ENCODE results near the gene PIBF1. TPM values are rescaled to one million over a fixed set of nuclear protein-coding genes. Genes with fewer than 3 reads are reported as not detected.
"Not testable (repeated sequence)": the region's sequence is repeated elsewhere in the genome, so short reads cannot be mapped to it uniquely, and the experiment has no call there.

PIBF1 gene
- total RNA-seq, 1 donor: 25.7 TPM

DNA sequence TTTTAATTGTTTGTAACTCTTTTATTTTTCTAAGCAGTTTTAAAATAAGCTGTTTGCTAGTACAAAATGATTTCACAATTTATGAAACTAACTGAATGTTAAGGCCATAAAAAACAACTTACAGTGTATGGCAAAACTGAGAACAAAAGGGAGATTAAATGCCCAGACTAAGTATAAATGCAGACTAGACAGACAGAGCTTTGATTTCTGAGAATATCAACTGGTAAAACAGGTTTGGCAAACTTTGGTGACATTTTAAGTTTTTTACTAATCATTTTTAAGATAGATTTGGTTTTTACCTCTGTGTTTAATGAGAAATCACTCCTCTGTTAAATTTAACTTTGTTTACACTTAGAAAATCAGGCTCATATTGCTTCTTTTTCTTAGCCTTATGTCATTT, 149.4 kb downstream of the PIBF1 start:
- Histone ChIP-seq H3K9me3 (ENCODE audit: low read depth, low read length) (no peaks in the 10 kb centered on the region), H3K4me1 (ENCODE audit: insufficient read depth, low read length) (no peaks in the 10 kb centered on the region), H3K27me3 (ENCODE audit: insufficient read depth, low read length) (no peaks in the 10 kb centered on the region), H3K4me3 (ENCODE audit: low read length) (no peak overlapping the region)

DNA sequence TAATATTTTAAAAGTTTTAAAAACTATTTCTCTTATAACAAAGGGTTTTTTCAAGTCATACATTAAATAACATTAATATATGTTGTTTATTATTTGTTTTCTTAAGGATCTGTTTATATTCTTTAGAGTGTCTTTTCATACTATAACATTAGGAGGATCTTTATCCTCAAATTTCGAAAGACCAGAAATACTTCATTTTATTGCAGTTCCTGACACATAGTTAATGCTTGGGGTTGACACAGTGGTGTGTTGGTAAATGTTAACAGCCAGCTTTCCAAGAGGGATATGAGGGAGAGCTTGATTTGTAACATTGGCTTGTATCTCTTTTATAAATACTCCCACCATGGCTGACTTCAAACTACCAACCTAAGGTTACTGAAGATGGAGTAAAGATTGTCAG, 150.3 kb downstream of the PIBF1 start:
- Histone ChIP-seq H3K9me3 (ENCODE audit: low read depth, low read length) (no peaks in the 10 kb centered on the region), H3K4me1 (ENCODE audit: insufficient read depth, low read length) (no peaks in the 10 kb centered on the region), H3K27me3 (ENCODE audit: insufficient read depth, low read length) (no peaks in the 10 kb centered on the region), H3K4me3 (ENCODE audit: low read length) (no peak overlapping the region)

DNA sequence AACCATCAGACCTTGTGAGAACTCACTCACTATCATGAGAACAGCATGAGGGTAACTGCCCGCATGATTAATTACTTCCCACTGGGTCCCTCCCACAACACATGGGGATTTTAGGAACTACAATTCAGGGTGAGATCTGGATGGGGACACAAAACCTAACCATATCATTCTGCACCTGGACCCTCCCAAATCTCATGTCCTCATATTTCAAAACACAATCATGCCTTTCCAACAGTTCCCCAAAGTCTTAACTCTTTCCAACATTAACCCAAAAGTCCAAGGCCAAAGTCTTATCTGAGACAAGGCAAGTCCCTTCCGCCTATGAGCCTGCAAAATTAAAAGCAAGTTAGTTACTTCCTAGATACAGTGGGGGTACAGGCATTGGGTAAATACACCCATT, 164.3 kb downstream of the PIBF1 start:
- not testable (repeated sequence) for H3K4me3 ChIP-seq (ENCODE audit: low read length); H3K27me3 ChIP-seq (ENCODE audit: insufficient read depth, low read length); H3K4me1 ChIP-seq (ENCODE audit: insufficient read depth, low read length); H3K9me3 ChIP-seq (ENCODE audit: low read depth, low read length)

DNA sequence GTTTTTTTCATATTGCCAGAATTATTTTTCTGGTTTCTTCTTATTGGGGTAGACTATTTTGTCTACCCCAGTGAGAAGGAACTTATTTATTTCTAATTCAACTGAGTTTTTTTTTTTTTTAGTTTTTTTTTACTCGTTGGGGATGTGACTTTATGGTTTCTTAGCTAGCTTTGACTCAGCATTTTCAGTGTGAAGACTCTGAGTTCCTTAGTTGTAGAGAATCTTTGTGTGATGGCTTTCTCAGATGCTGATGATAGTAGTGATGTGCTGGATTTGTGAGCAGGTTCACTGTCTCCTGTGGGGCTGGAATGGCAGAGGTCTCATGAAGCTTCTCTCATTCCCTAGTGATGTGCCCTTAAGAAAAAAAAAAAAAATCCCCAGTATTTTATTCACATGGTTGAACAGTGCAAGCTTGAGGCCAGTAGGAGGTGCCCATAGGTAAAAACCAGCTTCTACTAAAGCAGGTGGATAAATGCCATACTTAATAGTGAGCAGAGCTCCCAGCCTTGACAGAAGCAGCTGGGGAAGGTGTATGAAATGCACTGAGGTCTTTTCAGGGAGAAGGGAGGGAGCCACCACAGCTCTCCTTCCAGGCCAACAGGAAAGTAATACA, 170.7 kb downstream of the PIBF1 start:
- H3K9me3 ChIP-seq (ENCODE audit: low read depth, low read length): no peaks in the 10 kb centered on the region
- H3K27me3 ChIP-seq (ENCODE audit: insufficient read depth, low read length): no peaks in the 10 kb centered on the region
- no peak overlapping the region for H3K4me3 ChIP-seq (ENCODE audit: low read length)
- no peaks in the 10 kb centered on the region for H3K4me1 ChIP-seq (ENCODE audit: insufficient read depth, low read length)

DNA sequence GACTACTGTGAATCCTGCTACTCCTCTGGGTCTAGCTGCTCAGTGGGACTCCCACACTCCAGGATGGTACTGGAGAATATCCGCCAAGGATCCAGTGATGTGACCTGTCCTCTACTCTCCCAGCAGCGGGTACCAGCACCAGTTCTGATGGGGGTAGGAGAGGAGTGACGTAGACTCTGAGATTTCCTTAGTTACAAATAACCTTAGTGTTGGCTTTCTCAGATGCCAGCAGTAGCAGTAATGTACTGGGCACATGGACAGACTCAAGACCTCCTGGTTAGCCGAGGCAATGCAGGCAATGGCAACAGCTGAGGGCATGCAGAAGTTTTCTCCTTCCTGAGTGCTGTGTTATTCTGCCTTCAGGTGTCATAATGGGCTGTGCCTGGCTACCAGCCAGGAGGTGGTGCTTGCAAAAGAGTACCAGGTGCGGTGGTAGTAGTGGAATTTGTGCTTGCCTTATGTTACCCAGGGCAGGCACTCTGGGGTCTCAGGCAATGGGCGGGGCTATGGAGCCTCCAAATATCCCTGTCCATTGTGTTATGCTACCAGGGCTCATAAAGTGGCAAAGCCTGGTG, 171.5 kb downstream of the PIBF1 start:
- Histone ChIP-seq H3K9me3 (ENCODE audit: low read depth, low read length) (no peaks in the 10 kb centered on the region), H3K4me3 (ENCODE audit: low read length) (no peak overlapping the region)

DNA sequence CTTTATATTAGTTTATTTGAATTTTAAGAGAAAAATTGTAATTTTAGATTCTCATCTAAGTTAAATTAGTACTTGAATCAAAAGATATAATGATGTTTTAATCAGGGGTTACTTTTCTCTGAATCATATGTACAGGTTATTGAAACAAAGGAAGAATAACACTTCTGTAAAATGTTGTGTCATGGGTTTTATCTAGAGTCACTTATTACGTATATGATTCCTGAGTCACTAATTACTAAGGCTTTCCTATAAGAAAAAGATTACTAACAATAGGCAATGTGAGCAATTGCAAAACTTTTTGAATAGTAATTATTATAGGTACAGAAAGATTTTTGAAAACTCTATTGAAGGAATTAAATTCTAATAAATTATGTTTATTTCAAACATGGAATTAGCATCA, 177.7 kb downstream of the PIBF1 start:
- Histone ChIP-seq H3K9me3 (ENCODE audit: low read depth, low read length) (no peaks in the 10 kb centered on the region), H3K4me3 (ENCODE audit: low read length) (no peak overlapping the region), H3K27me3 (ENCODE audit: insufficient read depth, low read length) (no peaks in the 10 kb centered on the region), H3K4me1 (ENCODE audit: insufficient read depth, low read length) (no peaks in the 10 kb centered on the region)

More for the DNA sequence above, 171.5 kb downstream of the PIBF1 start:
- Histone ChIP-seq H3K27me3 (ENCODE audit: insufficient read depth, low read length) (no peaks in the 10 kb centered on the region), H3K4me1 (ENCODE audit: insufficient read depth, low read length) (no peaks in the 10 kb centered on the region)

DNA sequence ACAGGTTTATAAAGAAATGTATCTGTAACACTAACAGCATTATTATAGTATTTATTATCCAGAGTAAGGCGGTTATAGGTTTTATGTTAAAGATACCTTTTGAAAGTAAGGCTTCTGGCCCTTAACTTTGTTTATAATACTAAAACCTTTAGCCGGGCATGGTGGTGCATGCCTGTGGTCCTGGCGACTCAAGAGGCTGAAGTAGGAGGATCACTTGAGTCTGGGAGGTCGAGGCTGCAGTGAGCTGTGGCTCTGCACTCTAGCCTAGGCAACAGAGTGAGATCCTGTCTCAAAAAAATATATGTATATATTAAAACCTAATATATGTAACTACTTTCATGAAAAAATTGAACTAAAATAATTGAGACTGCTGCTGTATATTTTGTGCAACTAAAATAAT, 178.2 kb downstream of the PIBF1 start:
- H3K4me3 ChIP-seq (ENCODE audit: low read length): no peak overlapping the region
- H3K27me3 ChIP-seq (ENCODE audit: insufficient read depth, low read length): no peaks in the 10 kb centered on the region
- no peaks in the 10 kb centered on the region for H3K9me3 ChIP-seq (ENCODE audit: low read depth, low read length)
- no peaks in the 10 kb centered on the region for H3K4me1 ChIP-seq (ENCODE audit: insufficient read depth, low read length)

DNA sequence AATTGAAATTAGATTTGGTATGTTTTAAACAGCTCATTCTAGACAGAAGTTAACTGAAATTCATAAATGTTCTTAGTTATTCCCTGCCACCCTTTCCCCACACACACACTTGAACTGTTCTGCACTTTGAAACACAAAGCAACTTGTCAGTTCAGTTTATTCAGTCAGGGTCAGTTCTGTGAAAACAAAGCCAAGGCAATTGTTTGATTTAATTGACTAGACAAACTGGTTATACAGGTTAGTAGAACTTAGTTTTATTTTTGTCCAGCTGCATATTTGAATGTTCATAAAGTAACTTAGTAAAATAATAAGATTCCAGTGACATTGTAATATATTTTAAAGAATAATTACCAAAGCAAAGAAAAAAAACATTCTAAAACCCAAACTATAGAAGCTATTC, 178.6 kb downstream of the PIBF1 start:
- no peaks in the 10 kb centered on the region for H3K9me3 ChIP-seq (ENCODE audit: low read depth, low read length)
- no peaks in the 10 kb centered on the region for H3K4me1 ChIP-seq (ENCODE audit: insufficient read depth, low read length)
- no peaks in the 10 kb centered on the region for H3K27me3 ChIP-seq (ENCODE audit: insufficient read depth, low read length)
- H3K4me3 ChIP-seq (ENCODE audit: low read length): no peak overlapping the region

DNA sequence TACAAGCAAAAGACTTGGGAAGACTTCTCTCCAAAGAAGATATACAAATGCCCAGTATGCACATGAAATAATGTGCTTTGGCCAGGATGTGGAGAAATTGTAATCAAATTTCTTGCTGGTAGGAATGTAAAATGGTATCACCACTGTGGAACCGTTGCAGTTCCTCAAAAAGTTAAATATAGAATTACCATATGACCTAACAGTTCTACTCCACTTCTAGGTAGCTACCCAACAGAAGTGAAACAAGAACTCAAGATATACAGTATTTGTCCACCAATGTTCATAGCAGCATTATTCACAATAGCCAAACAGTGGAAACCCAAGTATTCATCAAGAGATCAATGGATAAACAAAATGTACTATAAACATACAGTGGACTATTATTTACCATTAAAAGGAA, 181.8 kb downstream of the PIBF1 start:
- Histone ChIP-seq H3K9me3 (ENCODE audit: low read depth, low read length) (no peaks in the 10 kb centered on the region), H3K4me3 (ENCODE audit: low read length) (no peak overlapping the region), H3K27me3 (ENCODE audit: insufficient read depth, low read length) (no peaks in the 10 kb centered on the region), H3K4me1 (ENCODE audit: insufficient read depth, low read length) (no peaks in the 10 kb centered on the region)

DNA sequence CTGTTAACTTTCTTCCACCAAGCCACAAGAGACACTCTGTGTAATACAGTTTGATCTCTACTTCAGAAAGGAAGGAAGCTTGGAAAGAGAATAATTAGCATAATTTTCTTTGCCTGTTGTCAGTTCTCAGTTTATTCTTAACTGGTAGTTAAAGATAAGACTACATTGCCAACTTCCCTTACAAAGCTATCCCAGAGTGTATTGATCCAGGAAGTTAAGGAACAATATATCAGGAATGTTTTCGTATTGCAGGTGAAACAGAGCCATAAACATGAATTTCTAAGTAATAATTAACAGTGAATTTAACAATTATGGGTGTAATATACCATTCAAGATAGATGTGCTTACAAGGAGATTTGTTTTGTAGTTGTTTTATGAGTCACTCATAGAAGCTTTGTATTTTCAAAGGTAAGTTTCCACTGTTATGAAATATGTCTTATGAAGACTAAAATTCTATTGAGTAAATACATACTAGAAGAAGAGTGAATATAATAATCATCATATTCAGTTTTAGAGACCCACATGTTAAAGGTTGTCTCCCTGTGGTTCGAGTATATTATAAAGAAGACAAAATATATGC, 188.5 kb downstream of the PIBF1 start:
- no peaks in the 10 kb centered on the region for H3K27me3 ChIP-seq (ENCODE audit: insufficient read depth, low read length)
- no peak overlapping the region for H3K4me3 ChIP-seq (ENCODE audit: low read length)
- H3K9me3 ChIP-seq (ENCODE audit: low read depth, low read length): no peaks in the 10 kb centered on the region
- H3K4me1 ChIP-seq (ENCODE audit: insufficient read depth, low read length): no peaks in the 10 kb centered on the region

DNA sequence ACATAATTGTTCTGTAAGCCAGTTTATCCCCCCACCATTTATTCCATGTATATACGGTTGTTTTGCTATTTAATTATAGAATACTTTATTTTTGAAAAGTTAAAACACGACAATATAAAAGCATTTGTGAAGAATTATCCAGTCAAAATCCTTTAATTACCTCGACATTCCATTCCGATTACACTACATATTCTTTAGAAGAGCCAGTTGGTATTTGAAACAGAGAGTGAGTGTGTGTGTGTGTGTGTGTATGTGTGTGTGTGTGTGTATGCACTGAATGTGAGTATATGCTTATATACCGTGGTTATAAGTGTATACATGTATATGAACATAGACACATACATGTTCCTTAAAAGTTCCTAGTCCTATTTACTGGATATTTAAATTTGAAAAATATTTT, 189.0 kb downstream of the PIBF1 start:
- Histone ChIP-seq H3K4me1 (ENCODE audit: insufficient read depth, low read length) (no peaks in the 10 kb centered on the region), H3K27me3 (ENCODE audit: insufficient read depth, low read length) (no peaks in the 10 kb centered on the region)

DNA sequence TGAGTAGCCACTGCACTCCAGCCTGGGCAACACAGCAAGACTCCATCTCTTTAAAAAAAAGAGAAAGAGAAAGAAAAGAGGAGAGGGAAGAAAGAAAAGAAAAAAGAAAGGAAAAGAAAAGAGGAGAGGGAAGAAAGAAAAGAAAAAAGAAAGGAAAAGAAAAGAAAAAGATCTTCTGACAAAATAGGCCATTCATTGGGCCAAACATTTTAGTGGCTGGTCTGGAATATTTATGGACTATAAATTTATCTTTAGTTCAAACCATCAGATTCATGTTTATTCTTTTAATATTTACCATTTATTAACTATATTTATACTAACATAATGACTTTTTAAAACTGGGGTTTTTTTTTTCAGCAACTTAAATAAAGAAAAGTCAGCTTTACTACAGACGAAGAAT, 191.3 kb downstream of the PIBF1 start:
- H3K27me3 ChIP-seq (ENCODE audit: insufficient read depth, low read length): no peaks in the 10 kb centered on the region
- H3K9me3 ChIP-seq (ENCODE audit: low read depth, low read length): no peaks in the 10 kb centered on the region
- no peaks in the 10 kb centered on the region for H3K4me1 ChIP-seq (ENCODE audit: insufficient read depth, low read length)
- H3K4me3 ChIP-seq (ENCODE audit: low read length): no peak overlapping the region

More for the DNA sequence above, 189.0 kb downstream of the PIBF1 start:
- H3K4me3 ChIP-seq (ENCODE audit: low read length): no peak overlapping the region
- H3K9me3 ChIP-seq (ENCODE audit: low read depth, low read length): no peaks in the 10 kb centered on the region

DNA sequence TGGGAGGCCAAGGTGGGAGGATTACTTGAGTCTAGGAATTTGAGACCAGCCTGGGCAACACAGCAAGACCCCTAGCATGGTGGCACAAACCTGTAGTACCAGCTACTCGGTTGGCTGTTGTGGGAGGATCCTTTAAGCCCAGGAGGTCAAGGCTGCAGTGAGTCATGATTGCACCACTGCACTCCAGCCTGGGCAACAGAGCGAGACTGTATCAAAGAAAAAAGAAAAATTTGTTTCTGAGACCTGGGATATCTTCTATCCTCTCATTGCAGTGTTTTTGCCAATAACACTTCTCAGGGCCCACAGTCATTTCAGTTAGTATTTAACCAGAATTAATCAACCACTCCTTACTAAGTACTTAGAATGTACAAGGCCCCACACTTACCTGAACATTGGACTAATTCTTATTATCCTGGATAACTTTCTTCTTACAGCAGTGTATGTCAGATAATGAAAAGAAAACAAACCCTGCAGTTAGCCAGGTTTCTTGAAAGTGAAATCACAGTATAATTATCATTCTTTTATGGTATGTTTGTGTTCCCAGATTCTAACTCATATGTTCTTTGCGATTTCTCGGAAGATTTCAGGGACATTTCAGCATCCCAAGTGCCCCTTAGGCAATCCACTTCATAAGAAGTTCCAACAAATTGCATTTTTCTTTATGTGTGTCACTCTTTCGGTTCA, 201.3 kb downstream of the PIBF1 start:
- Histone ChIP-seq H3K4me1 (ENCODE audit: insufficient read depth, low read length) (no peaks in the 10 kb centered on the region), H3K27me3 (ENCODE audit: insufficient read depth, low read length) (no peaks in the 10 kb centered on the region), H3K4me3 (ENCODE audit: low read length) (no peak overlapping the region), H3K9me3 (ENCODE audit: low read depth, low read length) (no peaks in the 10 kb centered on the region)

DNA sequence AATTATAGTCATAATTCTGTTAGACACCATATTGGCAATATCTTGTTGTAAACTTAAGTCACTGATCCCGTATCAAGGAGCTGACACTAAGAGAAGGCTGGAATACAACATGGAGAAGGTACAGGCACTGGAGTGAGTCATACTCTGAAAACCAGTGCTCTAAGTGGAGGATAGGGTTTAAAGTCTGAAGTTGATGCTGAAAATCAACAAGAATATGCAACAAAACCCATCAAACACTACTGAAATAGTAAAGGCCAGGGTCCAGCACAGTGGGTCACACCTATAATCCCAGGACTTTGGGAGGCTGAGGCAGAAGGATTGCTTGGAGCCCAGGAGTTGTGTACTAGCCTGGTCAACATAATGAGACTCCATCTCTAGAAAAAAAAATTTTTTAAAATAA, 203.7 kb downstream of the PIBF1 start:
- no peaks in the 10 kb centered on the region for H3K4me1 ChIP-seq (ENCODE audit: insufficient read depth, low read length)
- no peak overlapping the region for H3K4me3 ChIP-seq (ENCODE audit: low read length)
- H3K27me3 ChIP-seq (ENCODE audit: insufficient read depth, low read length): no peaks in the 10 kb centered on the region
- H3K9me3 ChIP-seq (ENCODE audit: low read depth, low read length): no peaks in the 10 kb centered on the region

DNA sequence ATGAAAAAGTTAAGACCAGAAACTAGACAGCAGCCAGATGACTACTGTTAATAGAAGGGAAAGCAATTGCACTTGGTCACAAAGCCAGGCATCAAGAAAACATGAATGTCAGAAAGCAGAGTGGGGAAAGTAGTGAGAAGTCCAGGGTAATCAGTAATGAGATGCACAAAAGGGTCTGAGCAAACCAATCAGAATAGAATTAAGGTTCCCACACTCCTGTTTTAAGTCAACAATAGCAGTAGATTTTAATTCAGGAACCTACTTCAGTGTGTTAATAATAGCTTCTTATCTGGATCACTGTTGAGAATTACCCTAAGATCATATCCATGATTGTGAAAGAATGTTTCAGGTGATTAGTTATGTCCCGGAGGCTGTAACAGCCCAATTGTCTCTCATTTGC, 204.3 kb downstream of the PIBF1 start:
- H3K27me3 ChIP-seq (ENCODE audit: insufficient read depth, low read length): no peaks in the 10 kb centered on the region
- no peaks in the 10 kb centered on the region for H3K4me1 ChIP-seq (ENCODE audit: insufficient read depth, low read length)
- no peaks in the 10 kb centered on the region for H3K9me3 ChIP-seq (ENCODE audit: low read depth, low read length)
- no peak overlapping the region for H3K4me3 ChIP-seq (ENCODE audit: low read length)

DNA sequence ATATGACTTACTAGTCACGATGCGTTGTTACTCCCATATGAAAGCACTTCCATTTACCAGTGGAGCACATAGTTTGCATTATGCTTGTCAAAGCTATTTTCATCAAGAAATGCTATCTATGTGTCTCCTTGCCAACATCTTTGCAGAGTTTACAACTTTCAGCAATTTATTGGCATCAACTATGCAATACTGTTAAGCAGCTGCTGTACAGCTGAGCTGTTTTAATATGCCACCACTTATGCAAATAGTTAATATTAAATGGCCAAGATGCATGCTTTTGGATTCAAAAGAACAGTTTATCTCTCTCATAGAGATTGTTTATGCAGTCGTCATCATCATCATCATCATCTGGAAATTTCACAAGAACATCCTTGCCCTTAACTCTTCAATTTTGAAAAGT, 209.0 kb downstream of the PIBF1 start:
- no peak overlapping the region for H3K4me3 ChIP-seq (ENCODE audit: low read length)
- no peaks in the 10 kb centered on the region for H3K4me1 ChIP-seq (ENCODE audit: insufficient read depth, low read length)
- no peaks in the 10 kb centered on the region for H3K9me3 ChIP-seq (ENCODE audit: low read depth, low read length)
- no peaks in the 10 kb centered on the region for H3K27me3 ChIP-seq (ENCODE audit: insufficient read depth, low read length)

Data from mononuclear cell (primary cell).